AG10803 (cell line): Measurements from ENCODE around the gene RWDD2A.

Source experiments
- DNase-seq: peaks from one replicate; pipeline ENCODE4 v3.0.0; 2010; ENCODE audit warnings: low read depth
- H3K4me3 ChIP-seq: 2 replicates; pipeline ENCODE4 v1.5.1; 2011; ENCODE audit warnings: mild to moderate bottlenecking, low read length, control low read depth
- TF ChIP-seq, protein P1 (sequence below): conservative IDR thresholded peaks from 2 replicates; pipeline ENCODE4 v1.5.1; 2011; ENCODE audit warnings: mild to moderate bottlenecking, low read length, control low read depth, inconsistent platforms

RWDD2A gene

DNA sequence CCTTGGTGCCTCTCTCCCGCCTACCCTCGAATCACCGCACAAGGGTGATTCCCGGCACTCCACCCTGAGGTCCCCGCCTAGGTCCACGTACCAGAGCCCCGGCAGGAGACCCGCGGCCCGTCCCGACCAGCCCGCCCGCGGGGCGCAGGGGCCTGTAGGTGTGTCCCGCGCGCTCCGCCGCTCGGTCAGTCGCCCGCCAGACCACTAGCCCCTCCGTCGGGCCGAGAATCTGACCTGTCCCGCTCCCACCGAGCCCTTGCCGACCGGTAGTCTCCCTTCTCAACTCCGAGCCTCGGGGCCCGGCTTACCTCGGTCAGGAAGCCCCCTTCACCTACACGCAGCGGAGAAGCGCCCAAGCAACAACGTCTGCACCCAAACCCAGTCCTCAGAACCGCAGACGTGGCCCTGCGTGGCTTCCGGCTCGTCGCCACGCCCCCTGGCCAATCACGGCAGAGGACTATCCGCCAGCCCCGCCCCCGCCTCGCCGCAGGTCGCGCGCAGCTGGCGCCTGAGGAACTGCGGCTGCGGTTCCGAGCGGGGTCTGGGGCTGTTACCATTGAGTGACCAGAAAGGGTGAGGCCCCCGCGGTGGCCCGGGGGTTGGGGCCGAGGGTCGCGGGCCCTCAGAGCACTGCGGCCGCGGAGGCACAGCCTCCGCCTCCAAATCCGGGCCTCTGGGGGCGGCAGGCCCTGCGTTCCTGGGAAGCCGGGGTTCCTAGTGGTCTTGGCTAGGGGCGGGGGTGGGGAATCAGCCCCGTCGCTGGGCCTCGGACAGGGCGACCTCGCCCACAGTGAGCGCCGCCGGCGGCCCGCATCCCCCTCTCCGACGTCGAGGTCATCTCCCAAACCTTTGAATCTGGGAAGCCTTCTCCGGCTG, at the start of gene RWDD2A, which contains the start of gene PGM3:
Gene RWDD2A, plus strand, starts transcription at position 487 of the 876 bp plus-strand sequence. CDS start 1,095 bp downstream, outside the sequence.
Gene PGM3, minus strand, starts transcription at position 395 of the 876 bp plus-strand sequence. CDS start 2,253 bp downstream, outside the sequence.
- TF ChIP-seq, protein P1, sequence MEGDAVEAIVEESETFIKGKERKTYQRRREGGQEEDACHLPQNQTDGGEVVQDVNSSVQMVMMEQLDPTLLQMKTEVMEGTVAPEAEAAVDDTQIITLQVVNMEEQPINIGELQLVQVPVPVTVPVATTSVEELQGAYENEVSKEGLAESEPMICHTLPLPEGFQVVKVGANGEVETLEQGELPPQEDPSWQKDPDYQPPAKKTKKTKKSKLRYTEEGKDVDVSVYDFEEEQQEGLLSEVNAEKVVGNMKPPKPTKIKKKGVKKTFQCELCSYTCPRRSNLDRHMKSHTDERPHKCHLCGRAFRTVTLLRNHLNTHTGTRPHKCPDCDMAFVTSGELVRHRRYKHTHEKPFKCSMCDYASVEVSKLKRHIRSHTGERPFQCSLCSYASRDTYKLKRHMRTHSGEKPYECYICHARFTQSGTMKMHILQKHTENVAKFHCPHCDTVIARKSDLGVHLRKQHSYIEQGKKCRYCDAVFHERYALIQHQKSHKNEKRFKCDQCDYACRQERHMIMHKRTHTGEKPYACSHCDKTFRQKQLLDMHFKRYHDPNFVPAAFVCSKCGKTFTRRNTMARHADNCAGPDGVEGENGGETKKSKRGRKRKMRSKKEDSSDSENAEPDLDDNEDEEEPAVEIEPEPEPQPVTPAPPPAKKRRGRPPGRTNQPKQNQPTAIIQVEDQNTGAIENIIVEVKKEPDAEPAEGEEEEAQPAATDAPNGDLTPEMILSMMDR = no peak
- peak within 1 kb of the TSS; percentile 86 for H3K4me3 ChIP-seq
- peak; percentile 84 for DNase-seq

DNA sequence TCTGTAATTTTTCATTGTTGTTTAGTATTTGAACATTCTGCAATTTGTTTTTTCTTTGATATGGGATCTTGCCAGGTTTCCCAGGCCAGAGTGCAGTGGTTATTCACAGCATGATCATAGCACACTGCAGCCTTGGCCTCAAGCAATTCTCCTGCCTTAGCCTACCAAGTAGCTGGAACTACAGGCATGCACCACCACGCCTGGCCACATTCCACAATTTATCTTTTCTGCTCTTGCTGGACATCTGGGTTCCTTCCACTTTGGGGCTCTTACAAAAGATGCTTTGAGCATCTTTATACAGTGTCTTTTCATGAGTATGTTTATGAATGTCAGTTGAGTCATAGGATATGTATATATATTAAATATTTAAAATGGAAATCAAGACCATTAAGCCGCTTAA, 42.0 kb upstream of the RWDD2A start:
- DNase-seq = no peak
- H3K4me3 ChIP-seq = no peak overlapping the region
- TF ChIP-seq, protein P1 = no peak

DNA sequence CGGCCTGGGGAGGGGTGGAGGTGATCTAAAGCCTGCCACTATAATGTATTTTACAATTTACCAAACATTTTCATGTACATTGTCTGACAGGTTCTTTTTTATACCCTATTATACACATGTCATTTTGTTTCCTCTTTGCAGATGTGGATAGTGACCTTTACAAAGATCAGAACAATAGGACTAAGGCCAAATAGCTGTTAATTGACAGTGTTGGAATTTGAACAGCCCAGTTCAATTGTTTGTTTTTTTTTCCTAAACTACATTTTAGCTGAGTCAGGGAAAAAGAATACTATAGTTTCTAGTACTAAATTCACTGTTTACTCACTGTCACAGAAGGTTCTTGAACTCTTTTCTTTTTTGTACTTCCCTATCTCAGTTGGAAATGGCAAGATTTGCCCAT, 40.2 kb upstream of the RWDD2A start:
- no peak for DNase-seq
- H3K4me3 ChIP-seq = no peak overlapping the region
- TF ChIP-seq, protein P1 = no peak

DNA sequence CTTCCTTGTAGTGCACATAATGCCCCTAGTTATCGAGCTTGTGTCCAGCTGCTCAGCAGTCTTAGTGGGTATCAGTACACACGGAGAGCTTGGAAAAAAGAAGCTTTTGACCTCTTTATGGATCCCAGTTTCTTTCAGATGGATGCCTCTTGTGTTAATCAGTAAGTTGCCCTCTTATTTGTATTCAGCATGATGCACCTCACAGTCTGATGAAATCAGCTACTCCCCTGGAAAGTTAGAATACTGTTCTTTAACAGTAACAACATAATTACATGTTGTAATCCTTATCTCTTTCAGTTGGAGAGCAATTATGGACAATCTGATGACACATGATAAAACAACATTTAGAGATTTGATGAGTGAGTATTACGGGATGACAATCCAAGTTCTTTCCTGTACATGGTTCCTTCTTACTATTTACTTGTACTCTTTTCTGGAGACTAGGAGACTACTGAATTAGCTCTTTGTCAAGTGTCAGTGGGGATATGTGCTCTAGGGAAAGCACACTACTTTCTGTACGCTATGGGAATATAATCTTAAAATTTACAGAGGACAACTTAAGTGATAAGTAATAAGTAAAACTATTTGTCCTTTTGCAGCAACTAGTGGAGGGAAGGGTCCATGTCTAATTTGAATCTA, 39.2 kb upstream of the RWDD2A start:
- DNase-seq = no peak
- TF ChIP-seq, protein P1 = no peak
- H3K4me3 ChIP-seq = no peak overlapping the region

DNA sequence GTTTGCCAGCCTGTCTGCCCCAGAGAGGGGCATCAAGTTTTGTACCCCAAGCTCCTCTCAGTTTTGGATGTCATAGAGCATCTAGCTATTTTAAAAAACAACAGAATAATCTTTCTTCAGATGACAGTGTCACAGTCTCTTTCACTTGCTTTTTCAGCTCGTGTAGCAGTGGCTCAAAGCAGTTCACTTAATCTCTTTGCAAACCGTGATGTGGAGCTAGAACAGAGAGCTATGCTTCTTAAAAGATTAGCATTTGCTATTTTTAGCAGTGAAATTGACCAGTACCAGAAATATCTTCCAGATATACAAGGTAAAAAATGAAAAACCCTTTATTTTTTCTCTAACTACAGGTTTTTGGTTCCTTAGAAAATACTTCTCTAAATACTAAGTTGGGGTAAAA, 37.4 kb upstream of the RWDD2A start:
- no peak overlapping the region for H3K4me3 ChIP-seq
- TF ChIP-seq, protein P1 = no peak
- no peak for DNase-seq

DNA sequence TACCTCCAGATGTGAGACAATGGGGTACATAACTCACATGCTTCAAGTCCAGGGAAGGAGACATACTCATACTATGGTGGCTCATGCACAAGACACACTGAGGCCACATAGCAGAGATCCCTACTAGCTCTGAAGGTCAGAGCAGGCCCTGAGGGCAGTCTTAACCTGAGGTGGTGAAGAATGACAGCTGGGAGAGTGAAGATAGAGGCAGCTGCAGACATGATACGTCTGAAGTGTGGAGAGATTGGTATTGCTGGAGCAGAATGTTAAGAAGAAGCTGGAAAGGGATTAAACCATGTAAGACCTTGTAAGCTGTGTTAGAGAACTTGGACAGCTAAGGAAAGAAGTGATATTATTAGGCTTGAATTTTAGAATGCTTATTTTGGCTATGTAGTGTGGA, 33.0 kb upstream of the RWDD2A start:
- TF ChIP-seq, protein P1 = no peak
- DNase-seq = no peak
- H3K4me3 ChIP-seq = no peak overlapping the region
